ENCODE measurements around the gene NDUFB6.

GRCh38 chr9:32565967-32566366 lies 7.0 kb downstream of the NDUFB6 start:
- TF ChIP-seq POLR2A (IDR thresholded peaks at IDR 0.05) (no peak), CTCF (IDR thresholded peaks at IDR 0.05) (no peak)
